Skin of body (tissue), 2 donors: Measurements from ENCODE around the gene MORN1. TPM values are rescaled to one million over a fixed set of nuclear protein-coding genes. Genes with fewer than 3 reads are reported as not detected.
"Not testable (repeated sequence)": the region's sequence is repeated elsewhere in the genome, so short reads cannot be mapped to it uniquely, and the experiment has no call there.

Experiments
- DNase-seq: peaks from one replicate; lab custom pipeline; 2025; lab: John Stamatoyannopoulos, UW
- total RNA-seq: library from RNA; depleted of rRNA; stranded (reverse); fragments of >200 nt; gene quantifications from one replicate; pipeline ENCODE4 v1.2.3, GENCODE V29; 2014

Gene MORN1
- total RNA-seq, 1 donor from 2014 or later: 10.3 TPM

DNA sequence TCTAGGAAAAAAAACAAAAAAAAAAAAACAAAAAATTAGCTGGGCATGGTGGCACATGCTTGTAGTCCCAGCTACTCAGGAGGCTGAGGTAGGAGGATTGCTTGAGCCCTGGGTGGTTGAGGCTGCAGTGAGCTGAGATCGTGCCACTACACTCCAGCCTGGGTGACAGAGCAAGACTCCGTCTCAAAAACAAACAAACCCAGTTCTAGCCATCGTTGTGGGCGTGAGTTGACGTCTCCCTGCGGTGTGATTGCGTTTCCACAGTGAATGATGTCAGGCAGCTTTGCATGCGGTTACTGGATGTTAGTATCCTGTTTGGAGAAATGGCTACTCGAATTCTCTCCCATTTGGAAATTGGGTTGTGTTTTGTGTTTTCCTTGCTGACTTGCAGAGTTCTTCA is 95.1 kb downstream of the MORN1 start:
- DNase-seq: not testable (repeated sequence)

DNA sequence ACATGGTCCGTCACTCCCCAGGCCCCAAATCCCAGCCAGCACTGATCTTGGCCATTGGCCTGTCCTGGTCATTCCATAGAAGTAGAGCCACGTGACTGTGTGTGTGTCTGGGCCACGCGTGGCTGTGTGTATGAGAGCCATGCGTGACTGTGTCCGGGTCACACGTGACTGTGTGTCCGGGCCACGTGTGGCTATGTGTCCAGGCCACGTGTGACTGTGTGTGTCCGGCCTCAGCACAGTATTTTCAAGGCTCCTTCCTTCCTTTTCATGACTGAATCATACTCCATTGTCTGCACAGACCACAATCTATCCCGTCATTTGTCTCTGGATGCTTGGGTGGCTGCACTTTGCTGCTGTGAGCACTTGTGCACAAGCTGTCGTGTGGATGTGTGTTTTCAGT is 95.8 kb downstream of the MORN1 start:
- no peak for DNase-seq

DNA sequence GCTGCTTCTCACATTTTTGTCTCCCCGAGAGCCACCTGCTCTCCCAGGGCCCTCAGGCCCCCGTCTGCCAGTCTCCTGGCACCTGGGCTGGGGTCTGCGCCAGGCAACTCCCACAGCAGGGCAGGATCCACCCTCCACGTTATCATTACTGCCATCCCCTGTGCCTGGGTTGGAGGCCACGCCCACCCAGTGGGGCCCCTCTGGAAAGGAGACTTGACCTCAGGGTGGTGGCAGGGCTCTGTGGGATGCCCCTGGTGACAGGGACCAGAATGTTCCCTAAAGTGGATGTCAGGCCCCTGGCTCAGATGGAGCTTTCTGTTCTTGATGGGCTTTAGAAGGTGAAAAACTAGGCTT is 96.7 kb downstream of the MORN1 start:
- no peak for DNase-seq

DNA sequence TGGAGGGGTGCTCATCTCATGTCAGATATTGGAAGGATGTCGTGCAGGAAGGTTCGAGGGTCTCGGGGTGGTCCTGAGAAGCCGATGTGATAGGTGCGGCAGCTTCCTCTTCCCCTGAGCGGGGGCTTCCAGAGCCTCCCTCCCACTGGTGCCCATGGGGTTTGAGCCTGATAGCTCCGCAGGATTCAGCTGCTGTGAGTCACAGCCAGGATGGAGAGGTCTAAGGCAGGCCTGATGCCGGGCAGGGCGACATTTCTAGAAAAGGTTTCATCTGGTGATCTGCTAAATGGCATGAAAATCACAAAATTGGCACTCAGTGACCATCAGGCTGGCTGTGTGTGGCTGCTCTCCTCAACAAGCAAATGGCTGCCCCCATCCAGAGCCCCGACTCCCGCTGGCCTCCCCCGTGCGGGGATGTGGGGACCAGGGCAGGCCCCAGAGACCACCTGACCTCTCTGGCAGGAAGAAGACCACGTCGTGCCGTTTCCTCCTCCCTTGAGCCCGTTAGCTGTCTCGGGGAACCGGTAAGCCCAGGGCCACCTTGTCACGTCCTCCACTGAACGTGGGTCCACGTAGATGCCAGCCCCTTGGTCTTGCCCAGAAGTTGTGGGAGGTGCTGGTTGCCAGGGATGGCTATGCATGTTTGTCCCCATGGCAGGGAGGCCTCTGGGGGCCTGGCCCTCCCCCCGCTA is 97.2 kb downstream of the MORN1 start:
- no peak for DNase-seq

DNA sequence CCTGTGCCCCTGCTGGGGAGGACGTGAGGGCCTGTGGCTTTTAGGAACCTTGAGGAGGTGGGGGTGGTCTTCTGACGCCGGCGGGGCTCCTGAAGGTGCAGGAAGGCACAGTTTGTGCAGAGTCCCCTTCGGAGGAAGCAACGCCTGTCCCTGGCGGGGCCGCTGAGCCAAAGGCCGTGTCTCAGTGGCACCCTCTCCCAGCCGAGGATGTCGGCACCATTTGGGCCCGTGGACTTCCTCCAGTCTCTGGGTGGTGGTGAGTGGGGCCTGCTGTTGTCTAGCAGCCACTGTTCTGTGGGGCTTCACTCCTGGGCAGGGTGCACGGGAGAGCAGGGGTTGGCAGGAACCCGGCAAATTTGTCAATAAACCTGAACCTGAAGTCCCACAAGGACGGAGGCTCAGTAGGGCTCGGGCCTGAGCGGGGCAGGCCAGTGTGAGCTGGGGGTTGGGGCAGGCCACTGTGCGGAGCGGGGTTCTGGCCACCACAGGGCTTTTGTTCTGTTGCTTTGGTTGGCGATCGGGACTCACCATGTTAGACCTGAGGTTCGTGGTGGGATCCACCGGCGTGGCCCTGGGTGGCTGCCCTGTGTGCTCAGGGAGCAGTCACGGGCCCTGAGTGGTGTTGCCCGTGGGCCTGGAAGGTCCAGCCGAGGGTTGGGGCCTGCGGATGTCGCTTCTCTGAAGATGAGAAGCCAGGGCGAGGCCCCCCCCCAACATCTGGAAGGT is 98.5 kb downstream of the MORN1 start:
- no peak for DNase-seq

GRCh38 chr1:2291577-2291976 is 99.8 kb downstream of the MORN1 start:
- DNase-seq: no peak

DNA sequence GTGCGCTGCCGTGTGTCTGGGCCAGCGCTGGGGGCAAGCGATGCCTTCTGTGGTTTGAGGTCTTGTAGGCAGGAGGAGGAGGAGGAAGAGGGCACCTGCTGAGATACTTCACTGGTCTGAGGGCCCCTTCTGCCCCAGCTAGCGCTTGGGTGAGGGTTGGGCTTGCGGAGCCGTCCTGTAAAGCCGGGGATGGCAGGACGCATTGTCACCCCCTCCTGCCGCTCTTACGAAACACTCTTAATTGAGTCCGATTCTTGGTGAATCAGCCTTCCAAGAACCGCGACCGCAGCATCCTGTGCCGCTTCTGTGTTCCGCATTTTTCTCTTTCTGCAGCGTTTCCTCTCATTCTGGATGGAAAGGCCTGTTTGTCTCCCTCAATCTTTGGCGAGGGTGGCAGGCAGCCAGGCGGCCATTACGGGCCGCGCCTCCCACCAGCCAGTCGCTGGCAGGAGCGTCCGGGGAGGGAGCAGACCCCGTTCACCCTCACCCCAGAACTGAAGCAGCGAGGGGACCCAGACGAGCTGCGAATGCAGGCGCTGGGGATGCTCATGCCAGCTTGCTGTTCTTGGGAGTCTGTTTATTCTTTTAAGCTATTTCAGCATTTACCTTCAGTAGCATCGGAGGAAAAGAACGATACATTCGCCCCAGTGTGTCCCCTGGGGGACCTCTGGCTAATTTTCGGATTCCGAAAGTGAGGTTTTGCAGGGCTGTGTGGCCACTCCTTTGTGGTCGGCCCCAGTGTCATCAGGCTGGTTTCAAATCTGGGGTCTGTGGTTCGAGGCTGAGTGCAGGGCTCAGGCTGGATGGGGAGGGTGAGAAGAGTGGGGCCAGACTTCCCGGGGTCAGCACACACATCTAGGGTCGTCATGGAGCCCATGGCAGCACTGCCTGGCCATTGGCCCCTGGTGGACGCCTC is 100.5 kb downstream of the MORN1 start:
- peak; percentile 74 for DNase-seq

DNA sequence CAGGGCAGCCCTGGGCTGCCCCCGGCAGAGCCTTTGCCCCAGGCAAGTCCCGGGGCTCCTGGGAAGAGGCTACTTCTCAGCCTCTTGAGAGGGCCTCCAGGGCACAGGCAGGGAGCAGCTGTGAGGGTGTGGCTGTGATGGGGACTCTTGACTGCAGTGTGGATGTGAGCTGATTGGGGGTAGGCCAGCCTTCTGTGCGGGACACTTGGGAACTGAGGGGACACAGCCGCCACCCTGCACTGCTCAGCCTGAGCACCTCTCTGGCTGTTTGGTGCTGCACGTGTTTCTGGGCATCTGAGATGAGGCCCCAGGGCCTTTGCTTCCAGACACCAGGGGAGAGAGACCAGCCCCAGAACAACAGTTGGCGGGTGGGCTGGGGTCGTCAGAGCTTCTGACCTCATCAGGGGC is 101.2 kb downstream of the MORN1 start:
- DNase-seq: no peak

DNA sequence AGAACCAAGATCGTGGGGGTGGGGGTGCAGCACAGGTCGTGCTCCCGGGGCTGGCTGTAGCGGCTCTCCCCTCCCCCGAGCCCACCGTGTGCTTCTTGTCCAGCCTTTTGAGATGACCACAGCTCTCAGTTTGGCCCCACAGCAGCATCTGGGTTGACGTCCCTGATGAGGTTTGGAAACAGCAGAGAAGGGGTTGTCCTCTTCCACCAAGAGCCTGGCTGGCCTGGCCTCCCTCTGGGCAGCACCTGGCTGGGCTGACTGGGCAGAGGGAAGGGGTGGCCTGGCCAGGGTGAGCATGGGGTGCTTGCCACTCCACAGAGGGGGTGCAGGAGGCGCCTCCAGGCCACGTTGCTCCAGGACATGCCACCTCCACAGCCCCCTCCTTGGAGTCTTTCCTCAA is 101.7 kb downstream of the MORN1 start:
- no peak for DNase-seq

GRCh38 chr1:2288816-2289536 is 102.4 kb downstream of the MORN1 start:
- no peak for DNase-seq

DNA sequence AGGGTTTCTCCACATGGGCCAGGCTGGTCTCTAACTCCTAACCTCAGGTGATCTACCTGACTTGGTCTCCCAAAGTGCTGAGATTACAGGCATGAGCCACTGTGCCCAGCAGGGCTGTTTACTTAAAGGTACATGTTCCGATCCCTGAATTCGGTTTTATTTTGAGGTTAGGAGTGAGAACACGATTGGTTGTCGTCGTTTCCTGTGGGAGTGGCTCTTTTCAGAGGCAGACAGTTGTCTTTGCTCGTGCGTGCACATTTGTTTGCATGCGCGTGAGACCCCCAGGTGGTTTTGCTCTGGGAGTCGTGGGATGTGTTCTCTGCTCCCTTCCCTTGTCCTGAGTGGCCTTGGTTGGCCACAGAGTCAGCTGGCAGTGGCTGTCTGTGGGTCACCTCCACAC is 103.0 kb downstream of the MORN1 start:
- DNase-seq: no peak

DNA sequence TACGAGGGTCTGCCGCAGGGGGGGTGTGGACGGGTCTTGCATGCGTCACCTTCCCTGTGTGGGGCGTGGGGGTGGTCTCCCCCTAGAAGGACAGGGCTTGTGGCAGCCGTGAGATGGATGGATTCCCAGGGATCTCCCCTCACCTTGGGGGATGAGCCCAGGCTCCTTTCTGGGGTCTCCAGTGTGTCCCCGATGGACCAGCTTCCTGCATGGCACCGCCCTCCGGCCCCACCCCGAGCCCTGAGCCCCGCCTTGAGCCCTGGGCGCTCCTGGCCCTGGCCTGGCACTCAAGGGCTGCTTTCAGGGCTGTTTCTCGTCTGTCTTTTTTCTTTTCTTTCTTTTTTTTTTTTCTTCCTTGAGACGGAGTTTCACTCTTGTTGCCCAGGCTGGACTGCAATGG is 103.7 kb downstream of the MORN1 start:
- no peak for DNase-seq

- no peak for DNase-seq
Measured at GRCh38 chr1:2286923-2287322, 104.4 kb downstream of the MORN1 start.

DNA sequence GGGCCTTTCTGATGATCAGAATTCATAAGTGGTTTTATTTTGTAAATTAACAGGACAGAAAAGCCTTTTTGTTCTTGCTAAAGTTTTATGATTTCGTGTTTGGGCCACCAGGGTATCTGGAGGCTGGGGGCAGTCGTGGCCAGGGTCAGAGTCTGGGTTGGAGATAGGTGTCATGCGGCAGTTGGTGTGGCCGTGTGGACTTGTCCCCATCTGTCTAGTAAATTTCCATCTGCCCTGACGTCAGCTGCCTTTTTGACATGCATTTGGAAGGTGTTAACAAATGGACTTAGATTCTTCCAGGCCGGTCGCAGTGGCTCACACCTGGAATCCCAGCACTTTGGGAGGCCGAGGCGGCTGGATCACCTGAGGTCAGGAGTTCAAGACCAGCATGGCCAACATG is 106.4 kb downstream of the MORN1 start:
- no peak for DNase-seq

GRCh38 chr1:2283991-2284895 is 107.1 kb downstream of the MORN1 start:
- no peak for DNase-seq

DNA sequence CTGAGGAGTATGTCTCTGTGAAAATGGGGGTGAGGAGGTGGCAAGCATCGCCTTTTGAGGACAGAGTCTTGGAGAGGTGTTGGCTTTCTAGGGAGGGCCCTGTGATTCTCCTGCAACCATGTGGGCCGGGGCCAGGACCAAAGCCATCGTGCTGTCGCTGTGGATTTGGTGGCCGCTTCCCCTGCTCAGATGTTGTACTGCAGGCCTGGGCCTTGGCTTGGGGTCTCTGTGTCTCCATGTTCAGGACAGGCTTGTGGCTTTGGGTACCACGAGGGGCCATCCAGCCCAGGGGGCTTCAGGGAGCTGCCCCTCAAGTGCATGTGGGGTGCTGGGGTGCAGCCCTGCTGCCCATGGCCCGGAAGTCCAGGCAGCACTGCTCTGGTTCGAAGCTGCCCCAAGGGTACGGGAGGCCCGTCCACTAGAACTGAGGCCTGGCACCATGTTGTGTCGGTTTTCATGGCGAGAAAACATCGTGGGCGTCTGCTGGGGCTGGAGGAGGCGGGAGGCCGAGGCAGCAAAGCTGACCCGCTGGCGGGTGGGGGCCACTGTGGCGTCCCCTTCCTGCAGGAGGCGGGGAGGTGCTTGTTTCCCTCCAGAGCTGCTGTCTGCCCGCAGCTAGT is 107.9 kb downstream of the MORN1 start:
- no peak for DNase-seq

DNA sequence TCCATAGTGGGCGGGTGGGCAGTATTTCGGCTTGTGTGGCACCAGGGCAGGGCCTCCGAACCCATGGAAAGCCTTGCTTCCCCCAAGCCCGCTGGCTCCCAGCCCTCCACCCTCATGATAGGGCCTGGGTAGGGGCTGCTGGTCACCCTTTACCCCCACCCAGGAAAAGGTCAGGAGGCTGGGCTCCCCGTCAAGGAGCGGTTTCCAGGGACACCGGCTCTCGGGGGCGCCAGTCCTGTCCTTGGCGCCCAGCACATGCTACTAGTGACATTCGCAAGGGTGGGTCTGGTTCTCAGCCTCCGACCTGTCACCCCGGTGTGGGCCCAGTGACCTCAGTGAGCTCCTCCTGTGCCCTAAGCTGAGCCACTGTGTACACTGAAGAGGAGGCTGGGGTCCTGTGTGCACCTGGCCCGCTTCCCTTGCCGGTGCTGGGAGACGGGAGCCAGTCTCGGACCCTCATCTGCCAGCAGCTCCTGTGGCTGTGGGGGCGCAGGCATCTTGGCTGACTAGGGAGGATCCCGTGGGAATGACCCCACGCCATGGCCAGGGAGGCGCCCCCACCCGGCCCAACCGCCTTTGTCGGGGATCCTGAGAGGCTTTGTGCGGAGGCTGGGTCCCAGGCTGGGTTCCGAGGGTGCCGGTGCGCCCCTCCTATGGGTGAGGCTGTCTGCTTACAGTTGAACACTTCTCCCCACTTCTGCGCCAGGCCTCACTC is 108.6 kb downstream of the MORN1 start:
- no peak for DNase-seq

GRCh38 chr1:2279817-2280216 is 111.5 kb downstream of the MORN1 start:
- DNase-seq: no peak

- DNase-seq: peak; percentile 98
Measured at GRCh38 chr1:2279210-2279639, 112.1 kb downstream of the MORN1 start.
